CD4-positive, alpha-beta T cell treated with Interferon gamma for 1 hour (primary cell): ENCODE results near the gene LPCAT1.
"Not testable (repeated sequence)": the region's sequence is repeated elsewhere in the genome, so short reads cannot be mapped to it uniquely, and the experiment has no call there.

Experiments
- DNase-seq: peaks from one replicate; pipeline ENCODE4 v3.0.0-alpha.2; 2020

LPCAT1 gene

GRCh38 chr5:1521671-1522600 is 1.8 kb downstream of the LPCAT1 start:
- DNase-seq = no peak

GRCh38 chr5:1520791-1521453 is 2.8 kb downstream of the LPCAT1 start:
- no peak for DNase-seq

GRCh38 chr5:1519631-1520210 is 4.0 kb downstream of the LPCAT1 start:
- no peak for DNase-seq

GRCh38 chr5:1517838-1518237 is 5.9 kb downstream of the LPCAT1 start:
- no peak for DNase-seq

- no peak for DNase-seq
These were observed 6.9 kb downstream of the LPCAT1 start for GRCh38 chr5:1516615-1517601.

GRCh38 chr5:1515921-1516571 is 7.7 kb downstream of the LPCAT1 start:
- DNase-seq = no peak

- no peak for DNase-seq
These were observed 8.3 kb downstream of the LPCAT1 start for GRCh38 chr5:1515311-1515920.

- DNase-seq = not testable (repeated sequence)
These were observed 8.9 kb downstream of the LPCAT1 start for GRCh38 chr5:1514819-1515310.

GRCh38 chr5:1514027-1514818 is 9.5 kb downstream of the LPCAT1 start:
- no peak for DNase-seq

- peak; percentile 28 for DNase-seq
These were observed 10.3 kb downstream of the LPCAT1 start for GRCh38 chr5:1513326-1514026.

- no peak for DNase-seq
These were observed 11.0 kb downstream of the LPCAT1 start for GRCh38 chr5:1512541-1513291.

- no peak for DNase-seq
These were observed 11.9 kb downstream of the LPCAT1 start for GRCh38 chr5:1511651-1512540.

- DNase-seq = peak; percentile 49
These were observed 12.7 kb downstream of the LPCAT1 start for GRCh38 chr5:1511048-1511447.

- no peak for DNase-seq
These were observed 13.1 kb downstream of the LPCAT1 start for GRCh38 chr5:1510631-1511030.

GRCh38 chr5:1510151-1510561 is 13.6 kb downstream of the LPCAT1 start:
- DNase-seq = no peak

GRCh38 chr5:1509346-1510085 is 14.2 kb downstream of the LPCAT1 start:
- no peak for DNase-seq

- DNase-seq = no peak
These were observed 15.0 kb downstream of the LPCAT1 start for GRCh38 chr5:1508659-1509290.
